T-helper 2 cell treated with Interferon-gamma antibody and Interleukin-4, amounts not matched to agents 5 μg/mL and 100 μg/mL, for 36 hours (primary cell): Measurements from ENCODE around the gene CELA3A.
A peak's percentile ranks its signal among the peaks of the same experiment; 100 is the strongest.

ENCODE experiments used
- DNase-seq: peaks from one replicate; pipeline ENCODE4 v3.0.0; 2021; ENCODE audit warnings: low spot score
- H3K27ac Mint-ChIP-seq: one replicate; pipeline ENCODE4 v1.8.0; 2021; ENCODE audit warnings: mild to moderate bottlenecking, mixed read lengths
- H3K27me3 Mint-ChIP-seq: one replicate; pipeline ENCODE4 v1.8.0; 2021; ENCODE audit warnings: low read depth, mixed read lengths
- H3K36me3 Mint-ChIP-seq: one replicate; pipeline ENCODE4 v1.8.0; 2021; ENCODE audit warnings: low read depth, mixed read lengths
- H3K4me1 Mint-ChIP-seq: one replicate; pipeline ENCODE4 v1.8.0; 2021; ENCODE audit warnings: low read depth, mixed read lengths
- H3K4me3 Mint-ChIP-seq: one replicate; pipeline ENCODE4 v1.8.0; 2022; ENCODE audit warnings: mild to moderate bottlenecking, moderate library complexity, mixed read lengths
- H3K9me3 Mint-ChIP-seq: one replicate; pipeline ENCODE4 v1.8.0; 2021; ENCODE audit warnings: mixed read lengths

CELA3A gene

DNA sequence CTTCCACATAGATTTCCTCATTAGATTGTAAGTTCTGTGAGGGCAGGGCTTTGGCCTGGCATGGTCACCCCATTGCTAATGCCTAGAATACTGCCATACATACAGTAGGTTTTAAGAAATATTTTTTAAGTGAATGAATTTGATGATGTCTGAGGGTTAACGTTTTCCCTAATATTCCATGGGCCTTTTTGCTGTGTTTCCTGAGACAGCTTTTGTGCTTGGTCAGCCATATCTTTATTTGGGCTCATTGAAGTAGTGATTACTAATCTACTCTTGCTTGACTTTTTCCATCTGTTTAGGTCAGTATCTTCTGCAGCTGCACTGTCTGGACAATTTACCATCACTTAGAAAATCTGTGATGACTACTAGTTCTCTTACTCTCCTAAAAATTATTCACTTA is 54.6 kb downstream of the CELA3A start:
- H3K4me1 Mint-ChIP-seq, result peaks cover 44% of the 10 kb centered on the region
- H3K27ac Mint-ChIP-seq, result peak overlapping the region; percentile 56
- H3K27me3 Mint-ChIP-seq, result no peaks in the 10 kb centered on the region
- no peak for DNase-seq
- peaks cover 50% of the 10 kb centered on the region for H3K36me3 Mint-ChIP-seq
- H3K9me3 Mint-ChIP-seq, result peaks cover 6% of the 10 kb centered on the region
- peak overlapping the region; percentile 64 for H3K4me3 Mint-ChIP-seq

DNA sequence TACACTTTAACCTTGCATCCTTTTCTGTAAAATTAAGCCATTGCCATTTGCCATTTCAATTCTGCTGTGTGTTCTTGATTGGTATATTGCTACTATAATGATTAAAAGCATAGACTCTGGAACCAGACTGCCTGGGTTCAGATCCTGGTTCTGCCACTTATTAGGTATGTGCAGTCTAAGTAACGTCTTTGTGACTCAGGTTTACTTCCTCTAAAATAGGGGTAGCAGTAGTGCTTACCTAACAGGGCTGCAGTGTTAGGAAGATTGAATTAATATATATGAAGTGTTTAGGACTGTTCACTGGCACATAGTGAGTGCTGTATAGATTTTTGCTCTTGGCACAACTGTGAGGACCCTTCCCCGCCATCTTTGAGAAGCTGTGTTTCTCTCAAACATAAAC is 55.5 kb downstream of the CELA3A start:
- Mint-ChIP-seq H3K27ac (no peak overlapping the region), H3K9me3 (peaks cover 6% of the 10 kb centered on the region), H3K36me3 (peaks cover 50% of the 10 kb centered on the region), H3K4me1 (peaks cover 41% of the 10 kb centered on the region), H3K4me3 (peak overlapping the region; percentile 64), H3K27me3 (no peaks in the 10 kb centered on the region)
- DNase-seq, result no peak

DNA sequence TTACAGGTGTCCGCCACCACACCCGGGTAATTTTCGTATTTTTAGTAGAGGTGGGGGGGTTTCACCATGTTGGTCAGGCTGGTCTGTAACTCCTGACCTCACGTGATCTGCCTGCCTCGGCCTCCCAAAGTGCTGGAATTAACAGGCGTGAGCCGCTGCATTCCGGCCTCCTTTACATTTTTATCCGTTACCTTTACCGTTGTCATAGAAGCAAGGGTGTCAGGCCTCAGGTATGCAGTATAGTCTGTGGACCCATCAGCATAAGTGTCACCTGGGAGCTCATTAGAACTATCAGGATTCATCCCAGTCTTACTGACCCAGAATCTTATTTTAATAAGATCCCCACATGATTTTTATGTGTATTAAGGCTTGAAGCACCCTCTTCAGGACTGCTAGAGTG is 56.4 kb downstream of the CELA3A start:
- DNase-seq, result no peak
- Mint-ChIP-seq H3K4me3 (no peak overlapping the region), H3K27ac (no peak overlapping the region), H3K4me1 (peaks cover 44% of the 10 kb centered on the region), H3K36me3 (peaks cover 55% of the 10 kb centered on the region), H3K27me3 (no peaks in the 10 kb centered on the region), H3K9me3 (peaks cover 6% of the 10 kb centered on the region)
